ENCODE results near the gene PHACTR1.

PHACTR1 gene

DNA sequence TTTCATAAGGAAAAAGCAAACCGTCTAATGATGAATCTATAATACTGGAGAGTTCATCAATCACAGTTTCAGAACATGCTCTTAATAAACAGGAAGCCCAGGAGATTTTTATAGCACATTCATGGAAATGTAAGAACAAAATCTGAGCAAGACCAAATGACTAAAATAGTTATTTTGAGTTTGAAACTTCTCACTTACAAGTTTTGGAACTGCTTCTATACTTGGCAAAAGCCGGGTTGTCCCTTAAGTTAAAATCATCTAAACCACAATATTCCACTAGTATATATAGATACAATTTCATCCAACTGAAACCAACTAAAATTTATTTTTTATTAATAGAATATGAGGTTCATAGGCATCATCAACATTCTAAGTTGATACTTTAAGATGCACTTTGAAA, 268.2 kb downstream of the PHACTR1 start:
- DNase-seq (ENCODE audit: insufficient read length) = no peak
- no peak for FAIRE-seq
- TF ChIP-seq POLR2A (IDR thresholded peaks at IDR 0.05; ENCODE audit: low read depth, low read length) = no peak
- no peak for TF ChIP-seq TAF1 (IDR thresholded peaks at IDR 0.05; ENCODE audit: borderline replicate concordance, low read depth, low read length)
- TF ChIP-seq POLR2AphosphoS5 (IDR thresholded peaks at IDR 0.05; ENCODE audit: low read depth, low read length) = no peak

DNA sequence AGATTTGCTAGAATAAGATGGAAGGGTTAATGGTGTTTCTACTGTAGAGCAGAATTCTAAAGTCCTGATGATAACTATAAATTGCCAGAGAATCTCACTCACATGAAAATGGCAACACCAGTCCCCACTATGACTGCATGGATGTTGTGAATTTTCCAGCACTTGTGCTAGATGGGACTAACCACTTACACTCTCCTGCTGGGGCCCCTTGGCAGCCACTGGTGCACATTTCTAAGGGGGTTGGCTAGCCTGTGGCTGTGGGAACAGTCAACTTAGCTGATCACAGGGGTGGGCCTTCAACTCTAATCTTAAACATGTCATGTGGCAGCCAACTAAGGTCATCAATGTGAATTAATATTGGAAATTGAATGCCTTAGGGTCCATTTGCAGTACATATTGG, 271.2 kb downstream of the PHACTR1 start:
- DNase-seq (ENCODE audit: insufficient read length) = no peak
- TF ChIP-seq POLR2AphosphoS5 (IDR thresholded peaks at IDR 0.05; ENCODE audit: low read depth, low read length) = no peak

DNA sequence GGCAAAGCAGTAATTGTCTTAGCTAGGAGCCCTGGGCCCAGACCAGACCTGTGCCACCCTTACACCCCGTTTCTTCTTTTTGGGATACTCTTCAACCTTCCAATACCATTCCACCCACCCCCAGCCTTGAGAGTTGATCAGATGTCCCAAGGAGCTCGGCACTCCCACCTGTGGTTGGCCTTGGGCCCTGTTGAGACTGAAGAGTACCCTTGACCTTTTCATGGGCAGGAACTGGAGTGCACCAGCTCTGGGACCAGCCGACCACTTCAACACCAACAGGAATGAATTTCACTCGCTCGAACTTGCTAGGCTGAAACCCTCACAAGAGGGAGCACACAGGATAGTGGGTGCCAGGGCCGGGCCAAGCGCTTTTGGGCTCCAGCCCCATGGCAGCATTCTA, 273.6 kb downstream of the PHACTR1 start:
- no peak for TF ChIP-seq POLR2A (IDR thresholded peaks at IDR 0.05; ENCODE audit: low read depth, low read length)
- no peak for DNase-seq (ENCODE audit: insufficient read length)
- FAIRE-seq = no peak

More for the DNA sequence above, 271.2 kb downstream of the PHACTR1 start:
- no peak for FAIRE-seq

DNA sequence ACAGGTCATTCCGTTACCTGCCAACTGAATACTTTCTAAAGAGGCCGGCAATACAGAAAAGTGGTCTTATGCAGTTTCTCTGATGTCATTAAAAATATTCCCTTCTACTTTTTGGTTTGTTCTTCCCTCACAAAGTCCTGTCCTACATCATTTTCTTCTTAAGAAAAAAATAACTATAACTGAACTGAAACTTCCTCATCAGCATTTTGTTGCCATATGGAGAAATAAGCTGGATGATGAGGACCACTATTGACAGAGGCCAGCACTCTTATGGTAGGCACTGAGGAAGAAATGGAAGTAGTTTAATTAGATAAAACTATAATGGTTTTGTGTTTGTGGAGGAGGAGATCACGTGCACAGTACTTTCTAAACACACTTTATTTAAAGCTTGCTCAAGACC, 274.9 kb downstream of the PHACTR1 start:
- DNase-seq (ENCODE audit: insufficient read length) = no peak
- no peak for FAIRE-seq
- TF ChIP-seq POLR2AphosphoS5 (IDR thresholded peaks at IDR 0.05; ENCODE audit: low read depth, low read length) = no peak
- no peak for TF ChIP-seq POLR2A (IDR thresholded peaks at IDR 0.05; ENCODE audit: low read depth, low read length)
- TF ChIP-seq TAF1 (IDR thresholded peaks at IDR 0.05; ENCODE audit: borderline replicate concordance, low read depth, low read length) = no peak

DNA sequence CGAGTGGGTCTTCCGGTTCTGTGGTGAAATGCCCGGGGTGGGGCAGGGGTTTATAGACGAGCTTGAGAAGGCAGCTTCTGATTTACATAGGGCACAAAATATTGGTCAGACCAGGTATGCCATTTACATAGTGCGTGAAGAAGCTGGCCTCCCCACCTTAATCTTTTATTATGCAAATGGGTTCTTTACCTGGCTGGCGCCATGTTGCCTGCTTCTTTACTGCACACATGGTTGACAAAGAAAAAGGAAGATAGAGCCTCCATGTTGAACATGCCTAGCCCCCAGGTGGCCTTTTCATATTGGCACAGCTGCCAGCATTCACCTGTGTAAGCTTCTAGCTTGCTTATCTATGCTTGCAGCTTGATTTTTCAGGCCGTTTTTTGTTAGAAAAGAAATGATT, 276.2 kb downstream of the PHACTR1 start:
- no peak for FAIRE-seq
- DNase-seq (ENCODE audit: insufficient read length) = no peak
- TF ChIP-seq TAF1 (IDR thresholded peaks at IDR 0.05; ENCODE audit: borderline replicate concordance, low read depth, low read length) (no peak), POLR2AphosphoS5 (IDR thresholded peaks at IDR 0.05; ENCODE audit: low read depth, low read length) (no peak), POLR2A (IDR thresholded peaks at IDR 0.05; ENCODE audit: low read depth, low read length) (no peak)

DNA sequence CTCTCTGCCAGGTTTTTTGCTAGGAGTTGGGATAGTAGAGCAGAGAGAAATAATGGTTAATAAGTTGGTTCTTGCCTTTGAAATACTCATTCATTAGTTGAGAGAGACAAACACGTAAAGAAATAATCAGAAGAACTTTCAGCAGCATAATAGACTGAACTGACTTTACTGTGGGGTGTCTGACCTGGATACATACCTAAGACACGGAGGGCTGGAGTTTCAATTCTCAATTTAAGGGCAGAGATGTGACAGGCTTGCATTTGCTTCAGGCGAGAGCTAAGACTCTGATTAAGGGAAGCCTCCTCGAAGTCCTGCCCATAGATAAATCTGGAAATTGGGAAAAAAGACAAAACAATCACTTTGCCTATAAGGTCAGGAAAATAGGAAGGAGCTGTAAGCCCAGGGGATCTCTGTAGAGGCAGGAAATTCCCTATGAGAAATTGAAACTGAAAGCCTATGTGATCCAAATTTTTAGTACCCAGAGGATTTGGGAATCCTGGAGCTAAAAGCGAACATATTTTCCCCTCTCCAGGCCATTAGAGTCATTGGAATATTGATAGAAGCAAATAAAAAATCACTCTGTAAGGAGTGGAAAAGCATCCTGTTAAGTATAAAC, 276.8 kb downstream of the PHACTR1 start:
- DNase-seq (ENCODE audit: insufficient read length) = no peak
- no peak for TF ChIP-seq POLR2A (IDR thresholded peaks at IDR 0.05; ENCODE audit: low read depth, low read length)
- no peak for TF ChIP-seq POLR2AphosphoS5 (IDR thresholded peaks at IDR 0.05; ENCODE audit: low read depth, low read length)
- no peak for FAIRE-seq

DNA sequence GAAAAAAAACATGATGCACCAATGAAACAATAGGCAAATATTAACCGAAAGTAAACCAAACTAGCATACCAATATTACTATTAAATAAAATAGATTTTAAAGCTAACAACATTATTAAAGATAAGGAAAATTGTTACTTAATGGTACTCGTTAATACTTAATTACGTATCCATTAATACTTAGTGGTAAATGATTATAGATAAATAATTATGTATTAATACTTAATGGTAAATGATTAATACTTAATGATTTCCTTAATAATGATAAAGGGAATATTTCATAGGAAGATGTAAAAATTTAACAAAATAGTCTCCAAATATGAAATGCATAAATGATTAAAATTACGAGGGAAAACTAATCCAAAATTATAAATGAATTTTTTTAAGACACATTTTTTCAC, 278.9 kb downstream of the PHACTR1 start:
- DNase-seq (ENCODE audit: insufficient read length) = no peak
- no peak for FAIRE-seq
- TF ChIP-seq TAF1 (IDR thresholded peaks at IDR 0.05; ENCODE audit: borderline replicate concordance, low read depth, low read length) (no peak), POLR2A (IDR thresholded peaks at IDR 0.05; ENCODE audit: low read depth, low read length) (no peak), POLR2AphosphoS5 (IDR thresholded peaks at IDR 0.05; ENCODE audit: low read depth, low read length) (no peak)

DNA sequence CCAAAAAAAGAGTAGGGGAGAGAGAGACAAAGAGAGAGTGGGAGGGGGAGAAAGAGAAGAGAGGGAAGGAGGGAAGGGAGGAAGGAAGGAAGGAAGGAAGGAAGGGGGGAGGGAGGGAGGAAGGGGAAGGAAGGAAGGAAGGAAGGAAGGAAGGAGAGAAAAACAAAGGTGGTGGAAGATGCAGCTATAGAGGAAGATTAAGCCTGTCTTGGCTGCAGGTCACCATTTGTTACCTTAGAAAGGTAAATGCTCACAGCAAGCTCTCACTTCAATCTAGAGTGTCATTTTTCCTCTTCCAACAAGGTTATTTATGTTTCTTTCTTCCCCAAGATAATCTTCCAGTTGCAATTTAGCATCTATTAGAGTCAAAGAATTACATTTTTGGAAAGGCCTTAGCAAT, 284.0 kb downstream of the PHACTR1 start:
- FAIRE-seq = no peak
- no peak for DNase-seq (ENCODE audit: insufficient read length)
- TF ChIP-seq POLR2A (IDR thresholded peaks at IDR 0.05; ENCODE audit: low read depth, low read length) = no peak
- no peak for TF ChIP-seq TAF1 (IDR thresholded peaks at IDR 0.05; ENCODE audit: borderline replicate concordance, low read depth, low read length)
- no peak for TF ChIP-seq POLR2AphosphoS5 (IDR thresholded peaks at IDR 0.05; ENCODE audit: low read depth, low read length)

DNA sequence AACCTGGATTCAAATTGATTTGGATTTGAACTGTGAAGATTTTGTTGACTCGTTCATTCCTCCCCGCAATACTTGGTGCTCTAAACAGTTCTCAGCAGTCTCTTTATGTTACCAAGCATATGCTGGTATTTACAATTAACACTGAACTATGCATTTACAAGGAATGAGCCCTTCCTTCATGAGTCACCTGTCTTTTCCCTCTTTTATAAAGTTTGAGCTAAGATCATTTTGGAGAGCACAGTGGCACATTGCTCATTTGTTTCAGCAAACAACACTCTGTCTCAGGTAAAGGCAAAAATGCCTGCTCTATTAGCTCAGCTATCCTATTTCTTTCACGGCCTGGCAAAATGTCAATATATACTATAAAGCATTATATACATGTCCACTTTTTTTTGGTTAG, 285.4 kb downstream of the PHACTR1 start:
- DNase-seq (ENCODE audit: insufficient read length) = no peak
- TF ChIP-seq TAF1 (IDR thresholded peaks at IDR 0.05; ENCODE audit: borderline replicate concordance, low read depth, low read length) (no peak), POLR2A (IDR thresholded peaks at IDR 0.05; ENCODE audit: low read depth, low read length) (no peak), POLR2AphosphoS5 (IDR thresholded peaks at IDR 0.05; ENCODE audit: low read depth, low read length) (no peak)
- no peak for FAIRE-seq

DNA sequence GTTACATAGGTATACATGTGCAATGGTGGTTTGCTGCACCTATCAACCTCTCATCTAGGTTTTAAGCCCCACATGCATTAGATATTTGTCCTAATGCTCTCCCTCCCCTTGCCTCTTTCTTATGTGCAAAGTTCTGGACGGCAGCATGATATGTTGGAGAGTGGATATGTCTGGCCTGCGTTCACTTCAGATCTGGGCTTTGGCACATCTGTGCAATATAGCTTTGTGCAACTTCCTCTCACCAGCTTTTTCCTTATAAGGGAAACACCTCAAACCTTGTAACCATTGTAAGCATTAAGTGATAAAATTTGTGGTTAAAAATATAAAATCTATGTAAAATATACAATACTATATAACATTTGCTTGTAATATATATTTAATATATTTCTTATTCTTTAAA, 288.0 kb downstream of the PHACTR1 start:
- TF ChIP-seq POLR2A (IDR thresholded peaks at IDR 0.05; ENCODE audit: low read depth, low read length) = no peak
- TF ChIP-seq POLR2AphosphoS5 (IDR thresholded peaks at IDR 0.05; ENCODE audit: low read depth, low read length) = no peak
- no peak for TF ChIP-seq TAF1 (IDR thresholded peaks at IDR 0.05; ENCODE audit: borderline replicate concordance, low read depth, low read length)
- no peak for DNase-seq (ENCODE audit: insufficient read length)
- FAIRE-seq = no peak

DNA sequence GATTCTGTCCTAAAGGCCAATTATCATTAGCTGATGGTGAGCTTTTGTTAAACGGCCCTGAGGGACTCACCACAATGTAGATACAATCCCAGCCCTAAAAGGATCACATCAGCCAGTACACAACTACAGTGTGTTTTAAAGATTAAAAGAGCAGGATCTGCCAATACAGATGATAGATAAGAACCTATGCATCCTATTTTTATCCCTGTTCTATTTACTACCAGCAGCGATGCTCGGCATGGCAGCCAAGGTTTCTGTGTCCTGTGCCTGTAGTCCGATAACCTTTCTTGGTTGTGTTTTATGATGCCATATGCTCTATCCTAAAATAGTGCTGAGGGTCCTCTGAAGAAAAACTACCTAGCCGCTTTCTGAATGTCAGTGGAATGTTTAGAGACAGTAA, 289.4 kb downstream of the PHACTR1 start:
- TF ChIP-seq POLR2AphosphoS5 (IDR thresholded peaks at IDR 0.05; ENCODE audit: low read depth, low read length) (no peak), POLR2A (IDR thresholded peaks at IDR 0.05; ENCODE audit: low read depth, low read length) (no peak), TAF1 (IDR thresholded peaks at IDR 0.05; ENCODE audit: borderline replicate concordance, low read depth, low read length) (no peak)
- FAIRE-seq (no peak), DNase-seq (ENCODE audit: insufficient read length) (no peak)

DNA sequence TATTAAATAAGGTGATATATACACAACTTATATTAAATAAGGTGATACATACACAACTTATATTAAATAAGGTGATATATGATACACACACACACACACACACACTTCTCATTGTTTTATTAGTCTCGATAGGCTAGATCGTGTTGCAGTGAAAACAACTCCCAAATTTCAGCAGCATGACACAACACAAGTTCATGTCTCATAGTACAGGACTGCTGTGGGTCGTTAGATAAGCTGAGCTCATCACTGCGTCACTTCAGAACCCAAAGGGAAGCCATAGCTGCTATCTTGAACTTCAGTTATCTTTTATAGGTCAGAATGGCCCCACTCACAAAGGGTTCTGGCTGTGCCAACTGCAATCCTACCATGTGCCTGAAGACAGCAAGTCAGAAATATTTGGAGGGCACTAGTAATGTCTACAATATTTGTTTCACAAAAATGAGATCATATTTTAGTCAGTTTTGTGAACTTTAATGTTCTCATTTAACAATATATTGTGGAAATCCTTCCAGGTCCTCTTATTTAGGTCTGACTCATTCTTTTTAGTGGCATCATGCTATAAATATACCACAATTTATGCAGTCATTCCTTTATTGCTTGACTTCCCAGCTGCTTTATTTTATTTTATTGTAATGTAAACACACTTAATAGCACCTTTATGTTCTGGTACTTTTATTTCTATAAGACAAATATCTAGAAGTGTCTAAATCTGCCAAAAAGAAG, 290.2 kb downstream of the PHACTR1 start:
- TF ChIP-seq TAF1 (IDR thresholded peaks at IDR 0.05; ENCODE audit: borderline replicate concordance, low read depth, low read length) (no peak), POLR2AphosphoS5 (IDR thresholded peaks at IDR 0.05; ENCODE audit: low read depth, low read length) (no peak), POLR2A (IDR thresholded peaks at IDR 0.05; ENCODE audit: low read depth, low read length) (no peak)
- FAIRE-seq (no peak), DNase-seq (ENCODE audit: insufficient read length) (no peak)

Measured in GM12892 (cell line).